GM12891 (cell line): ENCODE results near the gene MAN2A2.
A peak's percentile ranks its signal among the peaks of the same experiment; 100 is the strongest.

Experiments
- DNase-seq: peaks from one replicate; pipeline ENCODE4 v3.0.0; 2011; ENCODE audit warnings: low spot score; ENCODE audit not compliant: insufficient read length
- FAIRE-seq: peaks from 2 replicates; lab custom pipeline; 2011; peaks lifted over from hg19 to GRCh38; lab: Jason Lieb, UNC
- PAX5 ChIP-seq: IDR thresholded peaks from 2 replicates; pipeline ENCODE4 v1.6.1; 2011; ENCODE audit warnings: low read length, moderate library complexity, mild to moderate bottlenecking; ENCODE audit not compliant: insufficient read depth, severe bottlenecking
- POLR2A ChIP-seq: IDR thresholded peaks from 2 replicates; pipeline ENCODE4 v1.6.1; 2011; ENCODE audit warnings: low read depth, low read length, control low read depth
- POLR2AphosphoS5 ChIP-seq: IDR thresholded peaks from 2 replicates; pipeline ENCODE4 v1.6.1; 2011; ENCODE audit warnings: low read depth, low read length, control low read depth
- POU2F2 ChIP-seq: IDR thresholded peaks from 2 replicates; pipeline ENCODE4 v1.6.1; 2011; ENCODE audit warnings: low read depth, mild to moderate bottlenecking, control low read depth, low read length, moderate library complexity
- SPI1 ChIP-seq: IDR thresholded peaks from 2 replicates; pipeline ENCODE4 v1.6.1; 2011; ENCODE audit warnings: low read depth, low read length, control low read depth
- TAF1 ChIP-seq: IDR thresholded peaks from 2 replicates; pipeline ENCODE4 v1.6.1; 2011; ENCODE audit warnings: low read depth, low read length, control low read depth

Gene MAN2A2

DNA sequence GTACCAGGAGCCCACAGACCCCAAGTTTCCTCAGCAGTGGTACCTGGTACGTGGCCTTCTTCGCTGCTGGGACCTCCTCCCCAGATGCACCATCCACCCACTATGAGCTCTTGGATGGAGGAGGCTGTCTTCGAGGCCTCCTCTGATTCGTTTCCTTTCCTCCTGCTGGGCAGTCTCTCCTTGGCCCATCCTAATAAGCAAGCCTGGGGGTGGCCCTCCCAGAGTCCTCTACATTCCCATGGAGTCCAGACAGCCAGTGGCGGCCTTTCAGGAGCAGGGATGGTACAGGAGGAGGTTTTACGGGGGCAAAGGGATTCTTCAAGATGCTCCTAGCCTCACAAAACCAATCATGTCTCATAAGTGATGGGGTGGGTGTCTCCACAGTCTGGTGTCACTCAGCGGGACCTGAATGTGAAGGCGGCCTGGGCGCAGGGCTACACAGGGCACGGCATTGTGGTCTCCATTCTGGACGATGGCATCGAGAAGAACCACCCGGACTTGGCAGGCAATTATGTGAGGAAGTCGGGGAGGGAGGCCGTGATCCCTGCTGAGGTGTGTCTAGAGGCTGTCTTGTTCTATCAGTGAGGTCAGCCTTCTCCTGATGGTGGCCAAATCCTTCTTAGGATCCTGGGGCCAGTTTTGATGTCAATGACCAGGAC, 26.5 kb upstream of the MAN2A2 start:
- FAIRE-seq (no peak), DNase-seq (no peak)
- no peak for TF ChIP-seq POU2F2
- no peak for TF ChIP-seq SPI1
- TF ChIP-seq POLR2A, result no peak
- TF ChIP-seq TAF1, result no peak
- no peak for TF ChIP-seq PAX5
- TF ChIP-seq POLR2AphosphoS5, result no peak

DNA sequence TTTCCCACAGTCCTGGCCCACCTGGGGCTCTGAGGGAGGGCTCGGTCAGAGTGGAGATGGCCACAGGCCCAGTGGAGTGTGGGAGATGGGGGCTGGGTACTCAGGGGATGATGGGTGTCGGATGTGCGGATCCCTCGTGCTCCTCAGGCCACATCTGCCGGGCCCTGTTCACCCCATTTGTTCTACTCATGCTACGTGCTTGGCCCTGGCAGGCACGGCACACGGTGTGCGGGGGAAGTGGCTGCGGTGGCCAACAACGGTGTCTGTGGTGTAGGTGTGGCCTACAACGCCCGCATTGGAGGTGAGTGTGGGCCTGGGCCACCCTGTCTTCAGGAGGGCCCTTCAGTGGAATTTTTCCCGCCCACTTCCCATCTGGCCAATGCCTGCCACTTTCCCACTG, 25.8 kb upstream of the MAN2A2 start:
- DNase-seq, result no peak
- TF ChIP-seq TAF1 (no peak), POLR2AphosphoS5 (no peak), POU2F2 (no peak), PAX5 (no peak), SPI1 (no peak), POLR2A (no peak)
- no peak for FAIRE-seq

DNA sequence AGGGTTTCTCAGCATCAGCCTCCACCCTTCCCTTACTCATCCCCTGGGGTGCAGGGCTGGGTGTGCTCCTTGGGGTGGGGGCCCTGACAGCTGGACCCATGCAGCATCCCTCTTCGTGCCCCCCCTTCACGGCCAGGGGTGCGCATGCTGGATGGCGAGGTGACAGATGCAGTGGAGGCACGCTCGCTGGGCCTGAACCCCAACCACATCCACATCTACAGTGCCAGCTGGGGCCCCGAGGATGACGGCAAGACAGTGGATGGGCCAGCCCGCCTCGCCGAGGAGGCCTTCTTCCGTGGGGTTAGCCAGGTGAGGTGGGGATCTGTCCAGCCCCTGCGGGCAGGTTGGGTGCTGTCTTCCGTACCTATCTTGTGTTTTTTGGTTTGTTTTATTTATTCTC, 25.1 kb upstream of the MAN2A2 start:
- DNase-seq, result no peak
- FAIRE-seq, result no peak
- no peak for TF ChIP-seq PAX5
- no peak for TF ChIP-seq SPI1
- no peak for TF ChIP-seq POLR2A

DNA sequence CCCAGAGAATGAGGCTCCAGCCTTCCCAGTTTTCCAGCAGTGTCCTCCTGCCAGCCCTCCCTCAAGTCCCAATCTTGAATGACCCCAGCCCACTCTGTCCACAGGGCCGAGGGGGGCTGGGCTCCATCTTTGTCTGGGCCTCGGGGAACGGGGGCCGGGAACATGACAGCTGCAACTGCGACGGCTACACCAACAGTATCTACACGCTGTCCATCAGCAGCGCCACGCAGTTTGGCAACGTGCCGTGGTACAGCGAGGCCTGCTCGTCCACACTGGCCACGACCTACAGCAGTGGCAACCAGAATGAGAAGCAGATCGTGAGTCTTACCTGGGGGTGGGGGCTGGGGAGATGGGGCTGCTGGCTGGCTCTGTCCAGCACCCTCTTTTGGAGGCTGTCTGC, 24.4 kb upstream of the MAN2A2 start:
- FAIRE-seq (no peak), DNase-seq (no peak)
- TF ChIP-seq SPI1 (no peak), TAF1 (no peak), POLR2A (no peak), PAX5 (no peak), POU2F2 (no peak), POLR2AphosphoS5 (no peak)

DNA sequence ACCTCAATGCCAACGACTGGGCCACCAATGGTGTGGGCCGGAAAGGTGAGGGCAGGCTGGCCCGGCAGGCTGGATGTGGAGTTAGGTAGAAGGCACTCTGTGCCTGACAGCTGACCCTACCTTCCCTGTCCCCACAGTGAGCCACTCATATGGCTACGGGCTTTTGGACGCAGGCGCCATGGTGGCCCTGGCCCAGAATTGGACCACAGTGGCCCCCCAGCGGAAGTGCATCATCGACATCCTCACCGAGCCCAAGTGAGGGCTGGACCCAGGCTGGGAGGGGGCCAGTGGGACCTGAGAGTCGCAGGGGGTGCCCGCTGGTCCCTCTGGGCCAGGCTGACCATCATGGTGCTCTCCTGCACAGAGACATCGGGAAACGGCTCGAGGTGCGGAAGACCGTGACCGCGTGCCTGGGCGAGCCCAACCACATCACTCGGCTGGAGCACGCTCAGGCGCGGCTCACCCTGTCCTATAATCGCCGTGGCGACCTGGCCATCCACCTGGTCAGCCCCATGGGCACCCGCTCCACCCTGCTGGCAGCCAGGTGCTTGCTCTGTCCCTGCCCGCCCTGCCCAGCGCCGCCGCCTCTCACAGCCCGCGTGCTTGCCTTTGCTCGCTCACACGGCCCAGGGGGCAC, 23.3 kb upstream of the MAN2A2 start:
- TF ChIP-seq POLR2AphosphoS5, result no peak
- no peak for TF ChIP-seq PAX5
- no peak for TF ChIP-seq SPI1
- no peak for TF ChIP-seq POLR2A
- no peak for FAIRE-seq
- DNase-seq, result no peak

DNA sequence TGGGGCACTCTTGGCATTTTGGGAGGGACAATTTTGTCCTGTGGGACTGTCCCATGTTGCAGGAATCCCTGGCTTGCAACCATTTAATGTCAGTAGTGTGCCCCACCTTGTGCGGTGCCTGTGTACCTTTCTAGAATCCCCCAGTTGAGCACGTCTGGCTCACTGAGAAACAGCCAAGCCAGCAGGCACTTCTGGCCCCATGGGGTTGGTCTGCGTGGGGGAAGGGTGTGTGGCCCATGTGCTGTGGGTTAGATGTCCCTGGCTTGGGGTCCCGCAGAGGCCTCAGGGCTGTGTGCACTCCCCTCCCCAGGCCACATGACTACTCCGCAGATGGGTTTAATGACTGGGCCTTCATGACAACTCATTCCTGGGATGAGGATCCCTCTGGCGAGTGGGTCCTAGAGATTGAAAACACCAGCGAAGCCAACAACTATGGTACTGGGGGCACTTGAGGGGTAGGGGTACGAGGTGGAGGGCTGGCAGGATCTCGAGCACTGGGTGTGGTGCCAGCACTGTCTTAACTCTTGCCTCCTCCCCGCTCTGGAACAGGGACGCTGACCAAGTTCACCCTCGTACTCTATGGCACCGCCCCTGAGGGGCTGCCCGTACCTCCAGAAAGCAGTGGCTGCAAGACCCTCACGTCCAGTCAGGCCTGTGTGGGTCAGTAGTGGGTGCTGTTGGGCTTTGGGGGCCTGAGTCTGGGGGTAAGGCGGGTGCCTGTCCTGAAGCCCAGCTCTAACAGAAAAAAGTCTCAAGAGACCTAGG, 22.5 kb upstream of the MAN2A2 start:
- FAIRE-seq, result no peak
- DNase-seq, result no peak
- no peak for TF ChIP-seq SPI1
- no peak for TF ChIP-seq PAX5
- no peak for TF ChIP-seq TAF1
- no peak for TF ChIP-seq POU2F2
- no peak for TF ChIP-seq POLR2AphosphoS5
- no peak for TF ChIP-seq POLR2A

DNA sequence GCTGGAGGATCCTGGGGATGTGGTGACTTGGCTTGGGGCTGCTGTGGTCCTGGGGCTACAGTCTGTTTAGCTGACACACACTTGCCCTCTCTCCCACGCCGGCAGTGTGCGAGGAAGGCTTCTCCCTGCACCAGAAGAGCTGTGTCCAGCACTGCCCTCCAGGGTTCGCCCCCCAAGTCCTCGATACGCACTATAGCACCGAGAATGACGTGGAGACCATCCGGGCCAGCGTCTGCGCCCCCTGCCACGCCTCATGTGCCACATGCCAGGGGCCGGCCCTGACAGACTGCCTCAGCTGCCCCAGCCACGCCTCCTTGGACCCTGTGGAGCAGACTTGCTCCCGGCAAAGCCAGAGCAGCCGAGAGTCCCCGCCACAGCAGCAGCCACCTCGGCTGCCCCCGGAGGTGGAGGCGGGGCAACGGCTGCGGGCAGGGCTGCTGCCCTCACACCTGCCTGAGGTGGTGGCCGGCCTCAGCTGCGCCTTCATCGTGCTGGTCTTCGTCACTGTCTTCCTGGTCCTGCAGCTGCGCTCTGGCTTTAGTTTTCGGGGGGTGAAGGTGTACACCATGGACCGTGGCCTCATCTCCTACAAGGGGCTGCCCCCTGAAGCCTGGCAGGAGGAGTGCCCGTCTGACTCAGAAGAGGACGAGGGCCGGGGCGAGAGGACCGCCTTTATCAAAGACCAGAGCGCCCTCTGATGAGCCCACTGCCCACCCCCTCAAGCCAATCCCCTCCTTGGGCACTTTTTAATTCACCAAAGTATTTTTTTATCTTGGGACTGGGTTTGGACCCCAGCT, 21.7 kb upstream of the MAN2A2 start:
- no peak for FAIRE-seq
- no peak for DNase-seq
- TF ChIP-seq PAX5, result no peak
- TF ChIP-seq POLR2AphosphoS5, result no peak
- no peak for TF ChIP-seq TAF1
- no peak for TF ChIP-seq POLR2A
- no peak for TF ChIP-seq SPI1
- TF ChIP-seq POU2F2, result no peak

DNA sequence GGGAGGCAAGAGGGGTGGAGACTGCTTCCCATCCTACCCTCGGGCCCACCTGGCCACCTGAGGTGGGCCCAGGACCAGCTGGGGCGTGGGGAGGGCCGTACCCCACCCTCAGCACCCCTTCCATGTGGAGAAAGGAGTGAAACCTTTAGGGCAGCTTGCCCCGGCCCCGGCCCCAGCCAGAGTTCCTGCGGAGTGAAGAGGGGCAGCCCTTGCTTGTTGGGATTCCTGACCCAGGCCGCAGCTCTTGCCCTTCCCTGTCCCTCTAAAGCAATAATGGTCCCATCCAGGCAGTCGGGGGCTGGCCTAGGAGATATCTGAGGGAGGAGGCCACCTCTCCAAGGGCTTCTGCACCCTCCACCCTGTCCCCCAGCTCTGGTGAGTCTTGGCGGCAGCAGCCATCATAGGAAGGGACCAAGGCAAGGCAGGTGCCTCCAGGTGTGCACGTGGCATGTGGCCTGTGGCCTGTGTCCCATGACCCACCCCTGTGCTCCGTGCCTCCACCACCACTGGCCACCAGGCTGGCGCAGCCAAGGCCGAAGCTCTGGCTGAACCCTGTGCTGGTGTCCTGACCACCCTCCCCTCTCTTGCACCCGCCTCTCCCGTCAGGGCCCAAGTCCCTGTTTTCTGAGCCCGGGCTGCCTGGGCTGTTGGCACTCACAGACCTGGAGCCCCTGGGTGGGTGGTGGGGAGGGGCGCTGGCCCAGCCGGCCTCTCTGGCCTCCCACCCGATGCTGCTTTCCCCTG, 21.0 kb upstream of the MAN2A2 start:
- FAIRE-seq (no peak), DNase-seq (no peak)
- TF ChIP-seq SPI1, result no peak
- TF ChIP-seq POLR2AphosphoS5, result peak; percentile 56; the same call in 1 of the 2 replicates
